IPS-15b (cell line): ENCODE data around the gene C6orf47.

Experiments
- H3K27me3 ChIP-seq: one replicate; pipeline ENCODE4 v1.6.1; 2013; ENCODE audit warnings: low read length; ENCODE audit not compliant: control insufficient read depth, insufficient read depth
- H3K36me3 ChIP-seq: one replicate; pipeline ENCODE4 v1.6.1; 2013; ENCODE audit warnings: low read length; ENCODE audit not compliant: control insufficient read depth, insufficient read depth
- H3K4me1 ChIP-seq: one replicate; pipeline ENCODE4 v1.6.1; 2013; ENCODE audit warnings: mild to moderate bottlenecking, low read length; ENCODE audit not compliant: control insufficient read depth, insufficient read depth
- H3K4me3 ChIP-seq: one replicate; pipeline ENCODE4 v1.5.1; 2013; ENCODE audit warnings: low read depth, low read length
- H3K9ac ChIP-seq: one replicate; pipeline ENCODE4 v1.6.1; 2013; ENCODE audit warnings: low read depth, mild to moderate bottlenecking, low read length
- H3K9me3 ChIP-seq: one replicate; pipeline ENCODE4 v1.6.1; 2013; ENCODE audit warnings: mild to moderate bottlenecking, low read length; ENCODE audit not compliant: control insufficient read depth, insufficient read depth

C6orf47 gene

DNA sequence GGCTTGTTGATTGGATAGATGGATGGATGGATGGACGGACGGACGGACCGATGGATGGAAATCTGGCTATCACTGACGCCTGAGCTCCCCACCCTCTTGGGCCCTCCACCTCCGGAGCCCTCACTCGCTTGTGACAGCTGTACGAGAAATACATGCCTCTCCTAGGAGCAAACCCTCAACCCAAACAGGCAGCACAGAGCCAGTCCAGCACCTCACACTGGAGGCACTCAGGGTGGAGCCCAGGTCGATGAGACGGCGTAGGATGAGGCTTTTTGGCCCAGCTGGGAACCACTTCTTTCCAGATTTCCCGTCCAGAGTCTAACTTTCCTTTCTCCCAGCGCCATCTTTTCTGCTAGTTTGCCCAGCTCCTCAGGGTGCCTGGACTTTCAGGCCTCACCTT is 23.0 kb upstream of the C6orf47 start:
- Histone ChIP-seq H3K4me3 (peak overlapping the region; percentile 53), H3K27me3 (peaks cover 10% of the 10 kb centered on the region), H3K9me3 (no peaks in the 10 kb centered on the region), H3K36me3 (peaks cover 10% of the 10 kb centered on the region), H3K9ac (no peak overlapping the region), H3K4me1 (peaks cover 2% of the 10 kb centered on the region)

DNA sequence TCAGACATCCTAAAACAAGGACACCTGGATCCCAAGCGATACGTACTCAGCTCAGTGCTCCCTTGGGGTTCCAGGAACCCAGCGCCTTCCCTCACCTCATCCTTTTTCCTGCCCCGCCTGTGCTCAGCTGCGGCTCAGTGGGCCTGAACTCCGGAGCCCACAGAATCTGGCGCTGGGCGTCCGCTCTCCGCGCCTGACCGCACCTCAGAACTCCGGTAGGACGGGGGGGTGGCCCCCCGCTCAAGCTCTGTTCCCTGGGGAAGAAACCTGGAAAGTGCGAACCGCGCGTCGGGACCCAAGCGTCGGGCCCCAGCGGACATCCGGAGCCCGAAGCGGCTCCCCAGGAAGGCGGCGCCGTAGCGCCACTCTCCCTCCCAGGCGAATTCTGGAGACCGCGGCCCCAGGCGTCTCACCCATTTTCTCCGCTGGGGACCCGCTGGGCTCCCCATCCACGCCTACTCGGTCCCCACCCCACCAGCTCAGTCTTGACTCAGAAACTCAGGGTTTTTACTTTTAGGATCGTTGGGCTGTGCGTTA is 20.6 kb upstream of the C6orf47 start:
- peaks cover 2% of the 10 kb centered on the region for H3K4me1 ChIP-seq
- no peaks in the 10 kb centered on the region for H3K9me3 ChIP-seq
- no peaks in the 10 kb centered on the region for H3K36me3 ChIP-seq
- no peak overlapping the region for H3K9ac ChIP-seq
- peaks cover 10% of the 10 kb centered on the region for H3K27me3 ChIP-seq
- peak overlapping the region; percentile 64 for H3K4me3 ChIP-seq

DNA sequence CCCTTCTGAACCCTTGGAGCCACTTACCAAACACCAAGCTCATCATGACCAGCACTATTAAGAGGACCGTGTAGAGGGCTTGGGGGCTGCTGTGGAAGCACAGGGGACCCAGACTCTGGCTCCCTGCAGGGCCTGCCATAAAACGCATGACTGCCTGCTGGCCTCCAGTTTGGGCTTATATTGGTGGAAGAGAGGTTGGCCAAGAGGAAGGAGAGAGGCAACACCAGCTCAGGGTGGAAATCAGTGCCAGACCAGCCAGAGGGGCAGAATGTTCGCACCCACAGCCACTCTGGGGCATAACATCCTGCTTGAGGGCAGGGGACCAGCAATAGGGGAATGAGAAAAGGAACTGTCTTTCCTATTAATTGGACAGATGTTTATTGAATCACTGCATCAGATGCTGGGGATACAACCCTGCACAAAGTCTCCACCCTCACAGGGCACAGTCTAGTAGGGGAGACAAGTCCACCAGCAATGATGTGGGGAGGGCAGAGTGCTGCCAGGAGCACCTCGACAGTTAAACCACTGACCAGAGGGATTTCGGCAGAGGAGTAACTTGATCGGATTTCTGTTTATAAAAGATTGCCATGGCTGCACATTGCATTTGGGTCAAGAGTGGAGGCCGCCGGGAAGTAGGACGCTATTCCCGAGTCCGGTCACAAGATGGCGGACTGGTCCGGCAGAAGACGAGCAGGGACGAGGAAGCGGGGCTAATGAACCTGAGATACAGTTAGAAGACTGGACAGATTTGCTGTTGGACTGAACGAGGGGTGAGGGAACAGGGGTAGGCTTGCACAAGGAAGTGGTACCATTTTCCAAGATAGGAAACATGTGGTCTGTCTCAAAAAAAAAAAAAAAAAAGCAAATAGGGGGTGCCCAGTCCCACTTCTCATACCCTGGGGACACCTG is 19.9 kb upstream of the C6orf47 start, which contains the start of gene LY6G5C:
Gene LY6G5C, minus strand, starts transcription at position 842 of the 909 bp plus-strand sequence. Its CDS starts 694 bp downstream, at position 148.
- Histone ChIP-seq H3K4me3 (peak within 1 kb of the TSS; percentile 64), H3K4me1 (peaks cover 2% of the 10 kb centered on the region), H3K36me3 (no peaks in the 10 kb centered on the region), H3K9me3 (no peaks in the 10 kb centered on the region), H3K27me3 (peaks cover 10% of the 10 kb centered on the region), H3K9ac (peak within 1 kb of the TSS; percentile 65)

DNA sequence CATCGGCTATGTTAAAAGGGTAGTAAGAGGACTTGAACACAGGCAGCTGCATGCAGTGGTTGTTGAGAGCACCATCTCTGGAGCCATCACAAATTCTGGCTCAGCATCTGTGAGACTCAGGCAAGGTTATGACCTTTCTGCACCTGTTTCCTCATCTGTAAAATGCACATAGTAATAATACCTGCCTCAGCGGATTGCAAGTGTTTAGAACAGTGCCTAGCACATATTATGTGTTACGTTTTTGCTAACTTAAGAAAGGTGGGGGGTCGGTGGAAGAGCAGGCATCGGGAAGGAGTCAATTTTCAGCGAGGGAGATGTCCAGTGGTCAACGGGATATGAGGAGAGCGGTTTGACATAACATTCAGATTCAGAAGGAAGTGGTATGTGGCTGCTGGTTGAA is 17.4 kb upstream of the C6orf47 start:
- H3K4me1 ChIP-seq: peaks cover 2% of the 10 kb centered on the region

DNA sequence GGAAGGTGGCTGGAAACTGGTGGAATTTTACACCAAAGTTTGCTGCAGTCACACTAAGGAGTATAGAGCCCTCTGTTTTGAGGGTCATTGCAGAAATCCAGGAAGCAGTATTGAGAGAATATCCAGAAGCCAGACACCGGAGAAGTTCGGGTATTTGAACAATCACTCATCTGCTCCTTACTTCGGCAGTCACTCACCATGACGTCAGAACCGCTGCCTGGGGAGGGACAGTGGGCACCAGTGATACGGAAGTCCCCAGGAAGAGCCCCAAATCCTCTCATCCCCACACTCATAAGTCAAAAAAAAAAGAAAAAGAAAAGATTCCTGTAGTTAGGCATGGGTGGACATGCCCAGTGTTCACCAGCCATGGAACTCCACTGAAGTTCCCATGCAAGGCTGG is 16.3 kb upstream of the C6orf47 start:
- Histone ChIP-seq H3K36me3 (peaks cover 7% of the 10 kb centered on the region), H3K4me1 (peaks cover 2% of the 10 kb centered on the region), H3K9ac (no peak overlapping the region), H3K27me3 (peaks cover 6% of the 10 kb centered on the region), H3K9me3 (no peaks in the 10 kb centered on the region), H3K4me3 (no peak overlapping the region)

More for the DNA sequence above, 17.4 kb upstream of the C6orf47 start:
- H3K27me3 ChIP-seq: peaks cover 10% of the 10 kb centered on the region
- no peaks in the 10 kb centered on the region for H3K36me3 ChIP-seq
- H3K9ac ChIP-seq: no peak overlapping the region
- no peaks in the 10 kb centered on the region for H3K9me3 ChIP-seq
- H3K4me3 ChIP-seq: no peak overlapping the region

DNA sequence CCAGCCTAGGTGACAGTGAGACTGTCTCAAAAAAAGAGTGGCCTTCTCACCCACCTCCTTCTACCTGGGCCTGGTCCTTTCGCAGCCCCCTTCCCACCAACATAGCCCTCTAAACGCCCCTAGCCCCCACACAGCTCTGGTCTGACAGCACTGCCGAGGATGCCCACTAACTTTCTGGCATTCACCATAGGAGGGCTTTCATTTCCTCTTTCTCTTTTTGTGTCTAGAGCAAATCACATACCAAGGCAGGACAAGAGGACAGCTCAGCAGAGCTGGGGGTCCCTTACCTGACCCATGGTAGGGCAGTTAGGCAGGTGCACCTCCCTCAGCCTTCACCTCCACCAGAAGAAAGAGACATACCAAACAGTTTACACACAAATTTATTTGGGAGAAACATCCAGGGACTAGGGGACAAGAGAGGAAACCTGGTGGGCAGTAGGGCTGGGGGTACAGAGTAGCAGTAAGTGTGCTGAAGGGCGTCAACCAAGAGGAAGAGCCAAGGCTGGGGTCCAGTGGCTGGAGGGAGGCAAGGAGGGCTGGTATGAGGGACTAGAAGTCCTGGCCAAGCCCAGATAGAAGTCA is 15.8 kb upstream of the C6orf47 start:
- no peaks in the 10 kb centered on the region for H3K9me3 ChIP-seq
- no peak overlapping the region for H3K4me3 ChIP-seq
- H3K27me3 ChIP-seq: peaks cover 3% of the 10 kb centered on the region
- no peak overlapping the region for H3K9ac ChIP-seq
- H3K4me1 ChIP-seq: peaks cover 2% of the 10 kb centered on the region
- H3K36me3 ChIP-seq: peaks cover 12% of the 10 kb centered on the region

DNA sequence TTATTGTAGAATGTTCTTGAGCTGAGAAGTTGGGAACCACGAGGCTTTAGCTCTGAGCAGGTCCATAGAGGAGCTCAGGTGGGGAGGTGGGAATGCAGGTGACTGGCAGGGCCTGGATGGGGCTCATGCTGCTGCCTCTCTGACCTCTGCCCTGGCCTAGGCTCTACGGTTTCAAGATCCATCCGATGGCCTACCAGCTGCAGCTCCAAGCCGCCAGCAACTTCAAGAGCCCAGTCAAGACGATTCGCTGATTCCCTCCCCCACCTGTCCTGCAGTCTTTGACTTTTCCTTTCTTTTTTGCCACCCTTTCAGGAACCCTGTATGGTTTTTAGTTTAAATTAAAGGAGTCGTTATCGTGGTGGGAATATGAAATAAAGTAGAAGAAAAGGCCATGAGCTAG is 9.1 kb upstream of the C6orf47 start, which contains the start of gene LY6G5B:
Gene LY6G5B, plus strand, starts transcription at position 301 of the 400 bp plus-strand sequence. CDS start 975 bp downstream, outside the sequence.
- H3K27me3 ChIP-seq: no peaks in the 10 kb centered on the region
- no peak within 1 kb of the TSS for H3K9ac ChIP-seq
- no peak within 1 kb of the TSS for H3K4me3 ChIP-seq
- no peaks in the 10 kb centered on the region for H3K9me3 ChIP-seq
- H3K36me3 ChIP-seq: peaks cover 48% of the 10 kb centered on the region
- H3K4me1 ChIP-seq: no peaks in the 10 kb centered on the region

DNA sequence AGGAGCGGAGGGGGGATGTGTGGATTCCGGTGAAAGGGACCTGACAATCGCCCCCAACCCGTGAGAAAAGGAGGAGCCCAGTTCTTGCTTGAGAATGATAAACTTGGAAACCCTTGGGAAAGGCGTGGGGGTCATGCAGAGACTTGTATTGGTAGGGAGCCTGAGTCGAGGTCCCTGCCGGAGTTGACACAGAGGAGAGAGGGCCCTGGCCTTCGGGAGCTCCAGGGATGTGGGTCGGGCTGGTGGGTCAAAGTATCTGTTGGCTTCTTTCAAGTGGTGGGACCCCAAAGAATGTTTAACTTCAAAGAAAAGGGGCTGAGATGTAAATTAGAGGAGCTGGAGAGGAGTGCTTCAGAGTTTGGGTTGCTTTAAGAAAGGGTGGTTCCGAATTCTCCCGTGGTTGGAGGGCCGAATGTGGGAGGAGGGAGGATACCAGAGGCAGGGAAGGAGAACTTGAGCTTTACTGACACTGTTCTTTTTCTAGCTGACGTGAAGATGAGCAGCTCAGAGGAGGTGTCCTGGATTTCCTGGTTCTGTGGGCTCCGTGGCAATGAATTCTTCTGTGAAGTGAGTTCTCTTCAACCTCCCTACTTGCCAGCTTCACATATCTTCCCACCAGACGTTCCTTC is 5.9 kb upstream of the C6orf47 start:
- H3K27me3 ChIP-seq: no peaks in the 10 kb centered on the region
- H3K9ac ChIP-seq: peak overlapping the region; percentile 70
- H3K4me3 ChIP-seq: peak overlapping the region; percentile 97
- H3K9me3 ChIP-seq: no peaks in the 10 kb centered on the region
- H3K4me1 ChIP-seq: peaks cover 3% of the 10 kb centered on the region
- peaks cover 51% of the 10 kb centered on the region for H3K36me3 ChIP-seq

DNA sequence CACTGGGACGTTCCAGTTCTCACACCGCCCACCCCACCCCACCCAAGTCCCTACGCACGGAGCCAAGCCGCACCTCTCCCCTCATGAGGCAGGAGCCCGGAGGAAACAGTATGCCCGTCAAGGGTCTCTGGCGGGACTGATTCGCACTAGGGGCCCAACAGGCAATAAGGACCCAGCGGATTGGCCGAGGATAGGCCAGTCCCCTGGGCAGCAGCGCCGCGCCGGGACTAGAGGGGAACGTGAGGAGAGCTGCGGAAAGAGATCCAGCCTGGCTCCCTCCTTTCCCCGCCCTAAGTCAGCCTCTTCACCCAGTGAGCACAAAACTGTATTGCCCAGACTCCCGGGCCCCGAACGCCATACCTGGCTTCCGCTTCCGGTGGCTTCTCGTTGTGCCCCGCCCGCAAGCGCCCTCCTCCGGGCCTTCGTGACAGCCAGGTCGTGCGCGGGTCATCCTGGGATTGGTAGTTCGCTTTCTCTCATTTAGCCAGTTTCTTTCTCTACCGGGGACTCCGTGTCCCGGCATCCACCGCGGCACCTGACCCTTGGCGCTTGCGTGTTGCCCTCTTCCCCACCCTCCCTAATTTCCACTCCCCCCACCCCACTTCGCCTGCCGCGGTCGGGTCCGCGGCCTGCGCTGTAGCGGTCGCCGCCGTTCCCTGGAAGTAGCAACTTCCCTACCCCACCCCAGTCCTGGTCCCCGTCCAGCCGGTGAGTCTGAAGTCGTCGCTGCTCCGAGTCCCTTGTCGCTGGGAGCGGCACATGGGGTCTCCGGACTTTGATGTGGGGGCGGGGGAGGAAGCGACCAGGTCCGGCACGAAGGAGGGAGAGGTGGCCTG is 5.1 kb upstream of the C6orf47 start, which contains the start of gene CSNK2B:
Gene CSNK2B, plus strand, starts transcription at position 580 of the 836 bp plus-strand sequence. CDS start 752 bp downstream, outside the sequence.
- Histone ChIP-seq H3K4me3 (peak within 1 kb of the TSS; percentile 97), H3K9me3 (no peaks in the 10 kb centered on the region), H3K36me3 (peaks cover 45% of the 10 kb centered on the region), H3K9ac (peak within 1 kb of the TSS; percentile 97), H3K27me3 (no peaks in the 10 kb centered on the region), H3K4me1 (peaks cover 3% of the 10 kb centered on the region)

DNA sequence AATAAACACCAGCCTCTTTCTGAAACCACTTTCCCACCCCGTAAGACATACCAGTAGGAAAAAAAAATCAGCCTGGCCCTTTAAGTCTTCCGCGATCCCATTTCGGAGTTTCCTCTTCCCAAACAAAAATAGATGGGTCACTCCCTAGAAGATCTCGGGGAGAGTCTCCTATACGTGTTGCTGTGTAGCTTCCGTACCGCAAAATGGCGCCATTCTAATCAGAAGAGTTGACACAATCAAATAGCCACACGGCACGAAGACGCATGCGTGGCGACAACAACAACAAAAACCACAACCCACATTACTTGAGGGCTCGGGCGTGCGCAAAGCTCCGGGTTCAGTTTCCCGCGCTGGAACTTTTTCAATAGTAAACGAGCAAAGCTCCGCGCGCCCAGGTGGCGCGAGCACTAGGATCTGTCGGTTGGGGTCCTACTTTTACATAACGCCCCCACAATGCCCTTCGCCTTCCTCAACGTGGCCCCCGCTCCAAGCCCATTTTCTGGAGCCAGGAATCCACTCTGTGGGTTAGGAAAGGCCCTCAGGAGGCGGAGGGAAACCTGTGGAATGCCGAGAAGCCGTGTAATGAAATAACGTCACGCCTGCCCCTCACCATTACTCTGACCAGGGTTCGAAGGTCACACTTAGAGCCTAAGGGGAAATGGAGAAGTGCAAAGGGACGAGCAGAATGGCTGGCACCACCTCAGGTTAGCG is 4.4 kb upstream of the C6orf47 start, which contains the start of gene GPANK1:
Gene GPANK1, minus strand, starts transcription at position 208 of the 711 bp plus-strand sequence. CDS start 519 bp downstream, outside the sequence.
- H3K9ac ChIP-seq: peak within 1 kb of the TSS; percentile 97
- no peaks in the 10 kb centered on the region for H3K27me3 ChIP-seq
- H3K36me3 ChIP-seq: peaks cover 39% of the 10 kb centered on the region
- H3K4me1 ChIP-seq: peaks cover 3% of the 10 kb centered on the region
- H3K4me3 ChIP-seq: peak within 1 kb of the TSS; percentile 97
- H3K9me3 ChIP-seq: no peaks in the 10 kb centered on the region
